Glutamatergic neuron (in vitro differentiated cells): Measurements from ENCODE around the gene MCM5. TPM values are rescaled to one million over a fixed set of nuclear protein-coding genes. Genes with fewer than 3 reads are reported as not detected.

Experiments
- DNase-seq: peaks from one replicate; pipeline ENCODE4 v3.0.0; 2022
- H3K27ac Mint-ChIP-seq: one replicate; pipeline ENCODE4 v1.8.0; 2020; ENCODE audit warnings: mild to moderate bottlenecking, mixed read lengths, inconsistent platforms; ENCODE audit not compliant: unreplicated experiment
- H3K27me3 Mint-ChIP-seq: one replicate; pipeline ENCODE4 v1.8.0; 2020; ENCODE audit warnings: mild to moderate bottlenecking, moderate library complexity, mixed read lengths, inconsistent platforms; ENCODE audit not compliant: unreplicated experiment
- H3K36me3 Mint-ChIP-seq: one replicate; pipeline ENCODE4 v1.8.0; 2020; ENCODE audit warnings: mild to moderate bottlenecking, mixed read lengths, inconsistent platforms; ENCODE audit not compliant: unreplicated experiment
- H3K4me1 Mint-ChIP-seq: one replicate; pipeline ENCODE4 v1.8.0; 2020; ENCODE audit warnings: mild to moderate bottlenecking, low read depth, mixed read lengths, inconsistent platforms; ENCODE audit not compliant: unreplicated experiment
- H3K4me3 Mint-ChIP-seq: one replicate; pipeline ENCODE4 v1.8.0; 2020; ENCODE audit warnings: mild to moderate bottlenecking, mixed read lengths, inconsistent platforms; ENCODE audit not compliant: unreplicated experiment
- H3K9me3 Mint-ChIP-seq: one replicate; pipeline ENCODE4 v1.8.0; 2020; ENCODE audit warnings: mild to moderate bottlenecking, moderate library complexity, mixed read lengths, inconsistent platforms; ENCODE audit not compliant: unreplicated experiment
- total RNA-seq: library from RNA; stranded (reverse); fragmentation: NEBNext Ultra II Directional; extraction: Animal tissue kit (Norgen Biotek cat#: 25700); gene quantifications from one replicate; pipeline ENCODE4 v1.2.1, GENCODE V29; 2021; ENCODE audit not compliant: unreplicated experiment
- TF ChIP-seq, protein P1 (sequence below): fragments of 200-600 bp; sonication (generic); IDR thresholded peaks from one replicate; pipeline ENCODE4 v1.5.0; 2021; ENCODE audit not compliant: partially characterized antibody, unreplicated experiment

MCM5 gene
- total RNA-seq, 1 donor from 2014 or later, result 28.3 TPM

DNA sequence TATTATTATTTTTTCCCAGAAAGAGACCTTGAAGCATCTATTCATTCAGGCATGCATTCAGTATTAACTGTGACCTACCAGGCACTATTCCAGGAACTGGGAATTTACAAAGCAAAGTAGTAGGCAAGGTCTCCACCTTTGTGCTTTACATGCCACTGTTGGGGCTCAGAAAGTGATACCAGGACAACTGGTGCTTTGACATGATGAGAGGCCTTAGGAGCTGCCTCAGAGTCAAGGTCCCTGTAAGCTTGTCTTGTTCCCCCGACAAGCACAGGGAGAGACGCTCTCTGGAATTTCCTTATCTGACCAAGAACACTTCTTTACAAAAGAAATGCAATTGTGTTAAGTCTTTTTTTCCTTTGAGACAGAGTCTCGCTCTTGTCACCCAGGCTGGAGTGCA is 21.3 kb upstream of the MCM5 start:
- Mint-ChIP-seq H3K27me3 (peaks cover 9% of the 10 kb centered on the region), H3K4me1 (peaks cover 21% of the 10 kb centered on the region), H3K4me3 (no peak overlapping the region), H3K36me3 (no peaks in the 10 kb centered on the region), H3K27ac (no peak overlapping the region), H3K9me3 (peaks cover 13% of the 10 kb centered on the region)
- no peak for DNase-seq
- TF ChIP-seq, protein P1, sequence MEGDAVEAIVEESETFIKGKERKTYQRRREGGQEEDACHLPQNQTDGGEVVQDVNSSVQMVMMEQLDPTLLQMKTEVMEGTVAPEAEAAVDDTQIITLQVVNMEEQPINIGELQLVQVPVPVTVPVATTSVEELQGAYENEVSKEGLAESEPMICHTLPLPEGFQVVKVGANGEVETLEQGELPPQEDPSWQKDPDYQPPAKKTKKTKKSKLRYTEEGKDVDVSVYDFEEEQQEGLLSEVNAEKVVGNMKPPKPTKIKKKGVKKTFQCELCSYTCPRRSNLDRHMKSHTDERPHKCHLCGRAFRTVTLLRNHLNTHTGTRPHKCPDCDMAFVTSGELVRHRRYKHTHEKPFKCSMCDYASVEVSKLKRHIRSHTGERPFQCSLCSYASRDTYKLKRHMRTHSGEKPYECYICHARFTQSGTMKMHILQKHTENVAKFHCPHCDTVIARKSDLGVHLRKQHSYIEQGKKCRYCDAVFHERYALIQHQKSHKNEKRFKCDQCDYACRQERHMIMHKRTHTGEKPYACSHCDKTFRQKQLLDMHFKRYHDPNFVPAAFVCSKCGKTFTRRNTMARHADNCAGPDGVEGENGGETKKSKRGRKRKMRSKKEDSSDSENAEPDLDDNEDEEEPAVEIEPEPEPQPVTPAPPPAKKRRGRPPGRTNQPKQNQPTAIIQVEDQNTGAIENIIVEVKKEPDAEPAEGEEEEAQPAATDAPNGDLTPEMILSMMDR, result no peak

DNA sequence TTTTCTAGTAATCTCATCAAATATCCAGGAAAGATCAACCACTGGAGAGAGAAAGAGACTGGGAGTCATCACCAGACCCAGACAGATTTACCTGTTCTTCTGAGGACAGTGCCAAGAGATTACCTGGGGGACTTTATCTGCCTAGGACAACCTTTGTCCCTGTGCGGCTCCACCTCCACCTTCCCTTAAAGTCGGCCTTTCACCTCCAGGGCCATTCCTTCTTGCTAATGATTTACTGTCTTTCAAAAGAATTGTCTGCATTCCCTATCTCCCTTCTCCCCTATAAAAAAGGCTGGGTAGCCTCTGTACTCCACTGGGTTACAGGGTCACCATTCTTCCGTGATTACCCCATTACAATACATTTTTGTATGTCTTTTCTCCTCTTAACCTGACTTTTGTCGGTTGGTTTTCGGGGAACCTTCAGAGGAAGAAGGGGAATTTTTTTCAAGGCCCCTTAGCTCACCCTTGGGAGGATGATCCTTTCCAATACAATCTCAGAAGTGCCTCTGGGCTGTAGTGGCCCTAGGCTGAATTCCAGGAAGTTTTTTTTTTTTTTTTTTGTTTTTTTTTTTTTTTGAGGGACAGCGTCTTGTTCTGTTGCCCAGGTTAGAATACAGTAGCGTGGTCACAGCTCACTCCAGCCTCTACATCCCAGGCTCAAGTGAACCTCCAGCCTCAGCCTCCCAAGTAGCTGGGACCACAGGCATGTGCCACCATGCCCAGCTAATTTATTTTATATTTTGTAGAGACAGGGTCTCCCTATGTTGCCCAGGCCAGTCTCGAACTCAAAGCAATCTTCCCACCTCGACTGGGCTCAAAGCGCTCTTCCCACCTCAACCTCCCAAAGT is 20.6 kb upstream of the MCM5 start:
- DNase-seq, result no peak
- Mint-ChIP-seq H3K36me3 (no peaks in the 10 kb centered on the region), H3K4me3 (peak overlapping the region; percentile 72), H3K4me1 (peaks cover 21% of the 10 kb centered on the region), H3K27me3 (peaks cover 9% of the 10 kb centered on the region), H3K9me3 (peaks cover 13% of the 10 kb centered on the region), H3K27ac (no peak overlapping the region)
- TF ChIP-seq, protein P1, result no peak

DNA sequence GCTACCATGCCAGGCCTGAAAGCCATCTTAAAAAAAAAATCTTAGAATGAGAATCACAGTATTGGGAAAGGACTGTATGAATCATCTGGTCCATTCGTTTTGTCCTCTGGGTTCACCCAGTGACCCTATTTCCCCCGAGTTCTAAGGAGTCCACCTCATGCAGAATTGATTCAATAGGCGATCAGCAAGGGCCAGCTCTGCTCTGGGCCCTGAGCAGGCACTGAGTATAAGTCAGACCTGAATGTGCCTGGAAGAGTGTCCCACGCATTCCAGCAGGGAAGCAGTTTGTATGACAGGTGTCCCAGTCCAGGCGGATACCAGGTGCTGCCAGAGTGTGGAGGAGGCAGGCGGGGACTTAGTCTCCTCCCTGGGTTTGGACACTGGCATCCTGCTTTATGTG is 19.9 kb upstream of the MCM5 start:
- no peak for DNase-seq
- H3K4me3 Mint-ChIP-seq, result peak overlapping the region; percentile 72
- H3K36me3 Mint-ChIP-seq, result no peaks in the 10 kb centered on the region
- peaks cover 13% of the 10 kb centered on the region for H3K9me3 Mint-ChIP-seq
- H3K27me3 Mint-ChIP-seq, result peaks cover 9% of the 10 kb centered on the region
- H3K4me1 Mint-ChIP-seq, result peaks cover 21% of the 10 kb centered on the region
- TF ChIP-seq, protein P1, result no peak
- no peak overlapping the region for H3K27ac Mint-ChIP-seq

DNA sequence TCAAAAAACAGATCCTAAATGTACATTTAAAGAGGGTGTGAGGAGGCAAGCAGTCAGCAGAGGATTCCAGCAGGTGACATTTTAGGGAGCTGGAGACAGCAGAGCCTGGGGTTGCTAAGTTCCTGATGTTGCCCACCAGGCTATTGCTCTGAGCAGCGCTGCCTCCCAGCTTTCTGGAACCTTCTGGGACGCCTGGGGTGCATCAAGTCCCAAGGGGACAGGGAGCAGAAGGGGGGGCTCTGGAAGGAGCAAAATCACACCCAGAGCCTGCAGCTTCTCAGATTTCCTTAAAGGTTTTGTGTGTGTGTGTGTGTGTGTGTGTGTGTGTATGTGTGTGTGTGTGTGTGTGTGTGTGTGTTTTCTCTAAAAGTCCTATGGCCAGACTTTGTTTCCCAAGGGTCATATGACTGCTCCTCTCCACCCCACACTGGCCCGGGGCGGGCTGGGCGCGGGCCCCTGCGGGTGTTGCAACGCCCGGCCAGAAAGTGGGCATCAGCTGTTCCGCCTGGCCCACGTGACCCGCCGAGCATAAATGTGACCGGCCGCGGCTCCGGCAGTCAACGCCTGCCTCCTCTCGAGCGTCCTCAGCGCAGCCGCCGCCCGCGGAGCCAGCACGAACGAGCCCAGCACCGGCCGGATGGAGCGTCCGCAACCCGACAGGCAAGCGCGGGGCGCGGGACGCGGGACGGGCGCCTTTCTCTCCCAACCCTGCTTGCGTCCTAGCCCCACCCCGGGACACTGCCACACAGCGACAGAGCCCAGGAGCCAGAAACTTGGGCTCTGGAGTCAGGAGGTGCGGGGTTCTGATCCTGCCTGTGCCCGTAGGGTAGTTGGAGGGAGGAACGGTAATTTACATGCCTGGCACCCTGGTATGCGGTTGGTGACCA is 19.2 kb upstream of the MCM5 start, which contains the start of gene HMOX1:
Gene HMOX1, plus strand, starts transcription at position 560 of the 887 bp plus-strand sequence. Its CDS starts 78 bp downstream, at position 638.
- Mint-ChIP-seq H3K36me3 (no peaks in the 10 kb centered on the region), H3K4me1 (peaks cover 21% of the 10 kb centered on the region), H3K9me3 (peaks cover 13% of the 10 kb centered on the region), H3K4me3 (peak within 1 kb of the TSS; percentile 85), H3K27ac (peak within 1 kb of the TSS; percentile 69), H3K27me3 (peaks cover 6% of the 10 kb centered on the region)
- peak; percentile 90 for DNase-seq
- TF ChIP-seq, protein P1, result no peak
